SK-N-SH treated with all-trans-retinoic acid at 6 μM for 48 hours (cell line): ENCODE results near the gene RNU7-1.

ENCODE experiments used
- BACH2 ChIP-seq: fragments of 250-450 bp; sonication (Bioruptor Pico); IDR thresholded peaks from 2 replicates; pipeline ENCODE4 v1.9.0; 2021; ENCODE audit warnings: mild to moderate bottlenecking, borderline replicate concordance
- CREB5 ChIP-seq: fragments of 250-450 bp; sonication (Bioruptor Pico); IDR thresholded peaks from 2 replicates; pipeline ENCODE4 v1.5.1; 2020; ENCODE audit warnings: low read depth, mild to moderate bottlenecking, moderate library complexity
- GLIS3 ChIP-seq: fragments of 250-450 bp; sonication (Bioruptor Pico); IDR thresholded peaks from 2 replicates; pipeline ENCODE4 v1.5.0; 2020; ENCODE audit warnings: mild to moderate bottlenecking, moderate library complexity
- ISL1 ChIP-seq: fragments of 250-450 bp; sonication (Bioruptor Pico); IDR thresholded peaks from 2 replicates; pipeline ENCODE4 v2.1.2; 2022; ENCODE audit warnings: mild to moderate bottlenecking, moderate library complexity
- PPARA ChIP-seq: fragments of 250-450 bp; sonication (Bioruptor Pico); IDR thresholded peaks from 2 replicates; pipeline ENCODE4 v1.5.0; 2020; ENCODE audit warnings: mild to moderate bottlenecking, borderline replicate concordance
- RARB ChIP-seq: fragments of 250-450 bp; sonication (Bioruptor Pico); IDR thresholded peaks from 2 replicates; pipeline ENCODE4 v1.8.0; 2021; ENCODE audit warnings: mild to moderate bottlenecking, moderate library complexity
- TCF4 ChIP-seq: fragments of 250-450 bp; sonication (Bioruptor Pico); IDR thresholded peaks from 2 replicates; pipeline ENCODE4 v1.8.0; 2021; ENCODE audit warnings: mild to moderate bottlenecking, moderate library complexity, borderline replicate concordance
- TOX ChIP-seq: fragments of 250-450 bp; sonication (Bioruptor Pico); IDR thresholded peaks from 2 replicates; pipeline ENCODE4 v1.8.0; 2021; ENCODE audit warnings: mild to moderate bottlenecking, moderate library complexity, borderline replicate concordance
- ZC3H10 ChIP-seq: fragments of 250-450 bp; sonication (Bioruptor Pico); IDR thresholded peaks from 2 replicates; pipeline ENCODE4 v1.5.1; 2021; ENCODE audit warnings: mild to moderate bottlenecking, moderate library complexity
- ZNF8 ChIP-seq: fragments of 450-650 bp; formaldehyde crosslinking; IDR thresholded peaks from 2 replicates; pipeline ENCODE4 v1.5.0; 2020; ENCODE audit warnings: mild to moderate bottlenecking, moderate library complexity
- TF ChIP-seq, protein P1 (sequence below): fragments of 250-450 bp; sonication (Bioruptor Pico); IDR thresholded peaks from 2 replicates; pipeline ENCODE4 v1.5.1; 2021; ENCODE audit warnings: mild to moderate bottlenecking, moderate library complexity
- TF ChIP-seq, protein P2 (sequence below): fragments of 250-450 bp; sonication (Bioruptor Pico); IDR thresholded peaks from 2 replicates; pipeline ENCODE4 v1.8.0; 2020; ENCODE audit warnings: mild to moderate bottlenecking, moderate library complexity, borderline replicate concordance

DNA sequence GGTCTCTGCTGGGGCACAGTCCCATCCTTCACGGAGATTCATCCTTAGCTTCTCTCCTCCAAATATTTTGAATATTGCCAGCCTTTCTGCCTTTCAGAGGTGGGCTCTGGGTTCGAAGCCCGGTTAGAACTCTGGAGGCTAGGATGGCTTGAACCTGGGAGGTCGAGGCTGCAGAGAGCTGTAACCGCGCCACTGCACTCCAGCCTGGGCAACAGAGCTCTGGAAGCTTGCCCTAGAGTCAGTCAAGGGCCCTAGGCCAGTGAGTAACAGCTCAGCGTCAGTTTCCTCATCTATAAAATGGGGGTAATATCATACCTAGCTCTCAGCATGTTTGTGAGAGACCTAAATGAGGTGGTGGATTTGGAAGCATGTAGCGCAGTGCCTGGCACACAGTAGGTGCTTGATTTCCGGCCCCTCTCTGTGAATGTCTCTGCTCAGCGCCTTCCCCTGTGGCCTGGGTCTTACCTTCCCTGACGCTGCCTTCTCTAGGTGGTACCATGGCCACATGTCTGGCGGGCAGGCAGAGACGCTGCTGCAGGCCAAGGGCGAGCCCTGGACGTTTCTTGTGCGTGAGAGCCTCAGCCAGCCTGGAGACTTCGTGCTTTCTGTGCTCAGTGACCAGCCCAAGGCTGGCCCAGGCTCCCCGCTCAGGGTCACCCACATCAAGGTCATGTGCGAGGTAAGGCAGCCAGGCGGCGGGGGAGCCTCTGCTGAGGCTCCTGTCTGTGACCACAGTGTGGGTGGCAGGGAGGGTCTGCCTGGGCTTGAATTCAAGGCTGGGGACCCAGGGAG lies 10.9 kb downstream of the RNU7-1 start:
- TF ChIP-seq, protein P1, sequence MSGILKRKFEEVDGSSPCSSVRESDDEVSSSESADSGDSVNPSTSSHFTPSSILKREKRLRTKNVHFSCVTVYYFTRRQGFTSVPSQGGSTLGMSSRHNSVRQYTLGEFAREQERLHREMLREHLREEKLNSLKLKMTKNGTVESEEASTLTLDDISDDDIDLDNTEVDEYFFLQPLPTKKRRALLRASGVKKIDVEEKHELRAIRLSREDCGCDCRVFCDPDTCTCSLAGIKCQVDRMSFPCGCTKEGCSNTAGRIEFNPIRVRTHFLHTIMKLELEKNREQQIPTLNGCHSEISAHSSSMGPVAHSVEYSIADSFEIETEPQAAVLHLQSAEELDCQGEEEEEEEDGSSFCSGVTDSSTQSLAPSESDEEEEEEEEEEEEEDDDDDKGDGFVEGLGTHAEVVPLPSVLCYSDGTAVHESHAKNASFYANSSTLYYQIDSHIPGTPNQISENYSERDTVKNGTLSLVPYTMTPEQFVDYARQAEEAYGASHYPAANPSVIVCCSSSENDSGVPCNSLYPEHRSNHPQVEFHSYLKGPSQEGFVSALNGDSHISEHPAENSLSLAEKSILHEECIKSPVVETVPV (CRISPR knock-in tag): no peak
- TF ChIP-seq PPARA (CRISPR knock-in tag): no peak
- TF ChIP-seq, protein P2, sequence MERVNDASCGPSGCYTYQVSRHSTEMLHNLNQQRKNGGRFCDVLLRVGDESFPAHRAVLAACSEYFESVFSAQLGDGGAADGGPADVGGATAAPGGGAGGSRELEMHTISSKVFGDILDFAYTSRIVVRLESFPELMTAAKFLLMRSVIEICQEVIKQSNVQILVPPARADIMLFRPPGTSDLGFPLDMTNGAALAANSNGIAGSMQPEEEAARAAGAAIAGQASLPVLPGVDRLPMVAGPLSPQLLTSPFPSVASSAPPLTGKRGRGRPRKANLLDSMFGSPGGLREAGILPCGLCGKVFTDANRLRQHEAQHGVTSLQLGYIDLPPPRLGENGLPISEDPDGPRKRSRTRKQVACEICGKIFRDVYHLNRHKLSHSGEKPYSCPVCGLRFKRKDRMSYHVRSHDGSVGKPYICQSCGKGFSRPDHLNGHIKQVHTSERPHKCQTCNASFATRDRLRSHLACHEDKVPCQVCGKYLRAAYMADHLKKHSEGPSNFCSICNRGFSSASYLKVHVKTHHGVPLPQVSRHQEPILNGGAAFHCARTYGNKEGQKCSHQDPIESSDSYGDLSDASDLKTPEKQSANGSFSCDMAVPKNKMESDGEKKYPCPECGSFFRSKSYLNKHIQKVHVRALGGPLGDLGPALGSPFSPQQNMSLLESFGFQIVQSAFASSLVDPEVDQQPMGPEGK: no peak
- no peak for TF ChIP-seq GLIS3 (CRISPR knock-in tag)
- TF ChIP-seq RARB (CRISPR knock-in tag): no peak
- TF ChIP-seq ZC3H10: no peak
- no peak for TF ChIP-seq ZNF8 (CRISPR knock-in tag)
- TF ChIP-seq CREB5 (CRISPR knock-in tag): no peak
- TF ChIP-seq TCF4 (CRISPR knock-in tag): no peak
- TF ChIP-seq TOX (CRISPR knock-in tag): no peak
- no peak for TF ChIP-seq BACH2 (CRISPR knock-in tag)
- no peak for TF ChIP-seq ISL1 (CRISPR knock-in tag)
